ENCODE measurements around the gene SELL. TPM values are rescaled to one million over a fixed set of nuclear protein-coding genes. Genes with fewer than 3 reads are reported as not detected.
"Not testable (repeated sequence)": the region's sequence is repeated elsewhere in the genome, so short reads cannot be mapped to it uniquely, and the experiment has no call there.

Gene SELL
- total RNA-seq, 2 experiments from 2014 or later: 0.16 to 2.2 TPM

DNA sequence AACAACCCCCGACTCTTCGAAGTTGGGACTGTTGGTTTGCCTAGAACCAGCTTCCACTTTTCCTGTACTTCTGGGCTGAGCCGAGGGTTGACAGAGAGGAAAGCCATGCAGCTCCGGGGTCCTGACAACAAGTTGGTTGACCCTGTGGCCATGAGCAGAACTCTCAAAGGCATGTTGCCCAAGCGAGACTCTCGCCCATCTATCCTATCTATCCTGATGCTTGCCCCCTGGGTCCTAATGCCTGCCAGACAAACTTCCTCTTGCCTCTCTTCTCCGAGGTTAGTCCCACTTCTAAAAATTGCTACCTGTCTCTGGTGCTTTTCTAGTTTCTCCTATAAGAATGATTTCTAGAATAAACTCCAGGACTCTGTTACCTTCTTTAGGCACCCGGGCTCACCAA lies 48.7 kb downstream of the SELL start:
- not testable (repeated sequence) for H3K4me3 ChIP-seq (ENCODE audit: low read depth, low read length, poor library complexity, severe bottlenecking)

GRCh38 chr1:169661066-169661465 lies 50.4 kb downstream of the SELL start:
- H3K4me2 ChIP-seq (ENCODE audit: low read length); H3K79me2 ChIP-seq (ENCODE audit: insufficient read depth, low read depth, low read length); intact Hi-C loops (cut with micrococcal nuclease; ENCODE audit: unreplicated experiment); DNase-seq (ENCODE audit: low spot score); H3K9me3 ChIP-seq (ENCODE audit: low read length); H3K36me3 ChIP-seq (ENCODE audit: insufficient read depth, low read length); H3K9me2 ChIP-seq (ENCODE audit: insufficient read depth, low read length); H3K4me3 ChIP-seq (ENCODE audit: low read depth, low read length, poor library complexity, severe bottlenecking); H3K4me1 ChIP-seq (ENCODE audit: insufficient read depth, low read length, poor library complexity, severe bottlenecking); H3K27ac ChIP-seq (ENCODE audit: low read depth, low read length, poor library complexity, severe bottlenecking); H2AFZ ChIP-seq (ENCODE audit: low read length); H4K20me1 ChIP-seq (ENCODE audit: insufficient read depth, low read length); CTCF ChIA-PET (ENCODE audit: unreplicated experiment); BruUV-seq (replicated peaks); POLR2A ChIA-PET: not testable (repeated sequence)

More for the DNA sequence above, 48.7 kb downstream of the SELL start:
- H2AFZ ChIP-seq (ENCODE audit: low read length); DNase-seq (ENCODE audit: low spot score); H3K36me3 ChIP-seq (ENCODE audit: insufficient read depth, low read length); POLR2A ChIA-PET; intact Hi-C loops (cut with micrococcal nuclease; ENCODE audit: unreplicated experiment); BruUV-seq (replicated peaks); H3K27ac ChIP-seq (ENCODE audit: low read depth, low read length, poor library complexity, severe bottlenecking); CTCF ChIA-PET (ENCODE audit: unreplicated experiment); H4K20me1 ChIP-seq (ENCODE audit: insufficient read depth, low read length); H3K9me3 ChIP-seq (ENCODE audit: low read length); H3K79me2 ChIP-seq (ENCODE audit: insufficient read depth, low read depth, low read length); H3K9me2 ChIP-seq (ENCODE audit: insufficient read depth, low read length); H3K4me2 ChIP-seq (ENCODE audit: low read length); H3K4me1 ChIP-seq (ENCODE audit: insufficient read depth, low read length, poor library complexity, severe bottlenecking): not testable (repeated sequence)

- CTCF ChIA-PET (ENCODE audit: unreplicated experiment); H3K4me1 ChIP-seq (ENCODE audit: insufficient read depth, low read length, poor library complexity, severe bottlenecking): not testable (repeated sequence)
These were observed 52.6 kb downstream of the SELL start for GRCh38 chr1:169658777-169659176.

GRCh38 chr1:169653873-169654272 lies 57.5 kb downstream of the SELL start:
- TF ChIP-seq EZH2phosphoT487 (IDR thresholded peaks at IDR 0.05; ENCODE audit: borderline replicate concordance, low read depth, low read length): no peak
- TF ChIP-seq, protein P1, sequence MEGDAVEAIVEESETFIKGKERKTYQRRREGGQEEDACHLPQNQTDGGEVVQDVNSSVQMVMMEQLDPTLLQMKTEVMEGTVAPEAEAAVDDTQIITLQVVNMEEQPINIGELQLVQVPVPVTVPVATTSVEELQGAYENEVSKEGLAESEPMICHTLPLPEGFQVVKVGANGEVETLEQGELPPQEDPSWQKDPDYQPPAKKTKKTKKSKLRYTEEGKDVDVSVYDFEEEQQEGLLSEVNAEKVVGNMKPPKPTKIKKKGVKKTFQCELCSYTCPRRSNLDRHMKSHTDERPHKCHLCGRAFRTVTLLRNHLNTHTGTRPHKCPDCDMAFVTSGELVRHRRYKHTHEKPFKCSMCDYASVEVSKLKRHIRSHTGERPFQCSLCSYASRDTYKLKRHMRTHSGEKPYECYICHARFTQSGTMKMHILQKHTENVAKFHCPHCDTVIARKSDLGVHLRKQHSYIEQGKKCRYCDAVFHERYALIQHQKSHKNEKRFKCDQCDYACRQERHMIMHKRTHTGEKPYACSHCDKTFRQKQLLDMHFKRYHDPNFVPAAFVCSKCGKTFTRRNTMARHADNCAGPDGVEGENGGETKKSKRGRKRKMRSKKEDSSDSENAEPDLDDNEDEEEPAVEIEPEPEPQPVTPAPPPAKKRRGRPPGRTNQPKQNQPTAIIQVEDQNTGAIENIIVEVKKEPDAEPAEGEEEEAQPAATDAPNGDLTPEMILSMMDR (conservative IDR thresholded peaks at IDR 0.05; ENCODE audit: low read length): no peak
- Histone ChIP-seq H3K27ac (ENCODE audit: low read depth, low read length, poor library complexity, severe bottlenecking) (no peak overlapping the region), H4K20me1 (ENCODE audit: insufficient read depth, low read length) (no peaks in the 10 kb centered on the region), H2AFZ (ENCODE audit: low read length) (no peak overlapping the region), H3K4me2 (ENCODE audit: low read length) (no peak overlapping the region), H3K4me1 (ENCODE audit: insufficient read depth, low read length, poor library complexity, severe bottlenecking) (no peaks in the 10 kb centered on the region), H3K9me2 (ENCODE audit: insufficient read depth, low read length) (no peaks in the 10 kb centered on the region), H3K79me2 (ENCODE audit: insufficient read depth, low read depth, low read length) (no peaks in the 10 kb centered on the region), H3K9me3 (ENCODE audit: low read length) (no peaks in the 10 kb centered on the region), H3K36me3 (ENCODE audit: insufficient read depth, low read length) (no peaks in the 10 kb centered on the region), H3K4me3 (ENCODE audit: low read depth, low read length, poor library complexity, severe bottlenecking) (no peak overlapping the region)
- intact Hi-C loops (cut with micrococcal nuclease; ENCODE audit: unreplicated experiment): no loop called here
- CTCF ChIA-PET (ENCODE audit: unreplicated experiment): no interaction called here
- POLR2A ChIA-PET: interaction anchor here (1.0 to 1.5 kb wide), 2 partner anchors 27 to 43 kb away, joined by 3 to 5 read pairs; no protein-coding TSS in a partner anchor
- no peak for DNase-seq (ENCODE audit: low spot score)
- no TSS peak for BruUV-seq (replicated peaks)

More at GRCh38 chr1:169658777-169659176, 52.6 kb downstream of the SELL start:
- H3K79me2 ChIP-seq (ENCODE audit: insufficient read depth, low read depth, low read length); H3K9me3 ChIP-seq (ENCODE audit: low read length); H3K27ac ChIP-seq (ENCODE audit: low read depth, low read length, poor library complexity, severe bottlenecking); intact Hi-C loops (cut with micrococcal nuclease; ENCODE audit: unreplicated experiment); BruUV-seq (replicated peaks); H4K20me1 ChIP-seq (ENCODE audit: insufficient read depth, low read length); H3K36me3 ChIP-seq (ENCODE audit: insufficient read depth, low read length); H3K9me2 ChIP-seq (ENCODE audit: insufficient read depth, low read length); H3K4me2 ChIP-seq (ENCODE audit: low read length); H3K4me3 ChIP-seq (ENCODE audit: low read depth, low read length, poor library complexity, severe bottlenecking); DNase-seq (ENCODE audit: low spot score): not testable (repeated sequence)
- POLR2A ChIA-PET: interaction anchor here (0.7 kb wide), 1 partner anchor 1910 kb away, joined by 3 read pairs; no protein-coding TSS in a partner anchor
- H2AFZ ChIP-seq (ENCODE audit: low read length): 0 out of 2 replicates have a peak overlapping the region, but pooled peaks have one; percentile 41
